ACC112 (cell line): Measurements from ENCODE around the gene PEA15.

Experiments
- H2AFZ ChIP-seq: fragments of 200-600 bp; sonication (generic); one replicate; pipeline ENCODE4 v1.6.0; 2017; ENCODE audit warnings: antibody characterized with exemption, low read length; ENCODE audit not compliant: unreplicated experiment
- H3K27ac ChIP-seq: fragments of 200-600 bp; sonication (generic); 2 replicates; pipeline ENCODE4 v1.5.1; 2014; ENCODE audit warnings: low read depth, mild to moderate bottlenecking, antibody characterized with exemption, low read length, moderate library complexity
- H3K27me3 ChIP-seq: fragments of 200-600 bp; sonication (generic); 2 replicates; pipeline ENCODE4 v1.6.1; 2014; ENCODE audit warnings: mild to moderate bottlenecking, antibody characterized with exemption, low read length, moderate library complexity, mixed read lengths; ENCODE audit not compliant: insufficient read depth
- H3K36me3 ChIP-seq: fragments of 200-600 bp; sonication (generic); 2 replicates; pipeline ENCODE4 v1.6.1; 2016; ENCODE audit warnings: mild to moderate bottlenecking, antibody characterized with exemption, low read length, moderate library complexity, mixed read lengths; ENCODE audit not compliant: insufficient read depth
- H3K4me1 ChIP-seq: fragments of 200-600 bp; sonication (generic); one replicate; pipeline ENCODE4 v1.6.1; 2016; ENCODE audit warnings: low read length, mixed read lengths; ENCODE audit not compliant: insufficient read depth, unreplicated experiment, control insufficient read depth
- H3K4me3 ChIP-seq: fragments of 200-600 bp; sonication (generic); 2 replicates; pipeline ENCODE4 v1.5.1; 2014; ENCODE audit warnings: mild to moderate bottlenecking, low read depth, low read length
- H3K79me2 ChIP-seq: fragments of 200-600 bp; sonication (generic); one replicate; pipeline ENCODE4 v1.6.0; 2016; ENCODE audit warnings: low read length; ENCODE audit not compliant: control insufficient read depth, unreplicated experiment, insufficient read depth

Gene PEA15

DNA sequence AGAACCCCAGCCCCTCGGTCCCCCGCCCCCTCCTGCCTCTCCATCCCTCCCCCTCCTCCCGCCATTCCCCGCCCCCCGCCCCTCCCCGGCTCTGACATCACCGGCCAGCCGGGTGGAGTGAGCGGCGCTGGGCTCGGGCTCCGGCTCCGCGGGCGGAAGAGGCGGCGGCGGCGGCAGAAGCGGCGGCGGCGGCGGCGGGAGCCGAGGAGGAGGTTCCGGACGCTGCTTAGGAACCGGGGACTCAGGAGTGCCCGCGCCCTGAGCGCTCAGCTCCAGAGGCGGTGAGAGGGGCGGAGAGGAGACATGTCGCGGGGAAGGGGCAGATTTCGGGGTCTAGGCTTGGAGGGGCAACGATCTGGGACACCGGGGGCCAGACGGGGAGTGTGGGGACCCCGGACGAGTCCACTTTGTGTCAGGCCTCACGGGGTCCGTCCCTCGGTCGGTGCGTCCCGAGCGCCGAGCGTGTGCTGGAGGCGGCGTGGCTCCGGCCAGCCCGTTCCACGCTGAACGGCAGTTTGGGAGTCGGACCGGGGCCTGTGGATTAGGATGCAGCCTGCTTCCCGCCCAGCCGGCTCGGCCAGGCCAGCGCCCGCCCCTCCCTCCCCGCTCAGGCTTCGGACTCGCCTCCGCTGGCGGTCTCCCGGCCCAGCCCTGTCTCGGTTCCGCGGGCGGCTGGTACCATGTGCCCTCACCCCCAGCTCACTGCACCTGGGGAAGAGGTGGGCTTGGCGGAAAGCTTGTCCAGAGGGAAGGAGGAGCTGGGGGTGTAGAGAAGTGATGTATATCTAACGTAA lies at the start of gene PEA15:
Gene PEA15 (plus strand): TSS at position 143 of the 794 bp plus-strand sequence. CDS start 6,161 bp downstream, outside the sequence.
- Histone ChIP-seq H3K4me3 (peak within 1 kb of the TSS; percentile 92), H3K27me3 (no peaks in the 10 kb centered on the region), H3K27ac (peak within 1 kb of the TSS; percentile 98), H3K79me2 (peaks cover 51% of the 10 kb centered on the region), H3K4me1 (peaks cover 45% of the 10 kb centered on the region), H3K36me3 (peaks cover 5% of the 10 kb centered on the region; the same call in 1 of the 2 replicates), H2AFZ (peak within 1 kb of the TSS; percentile 83)

DNA sequence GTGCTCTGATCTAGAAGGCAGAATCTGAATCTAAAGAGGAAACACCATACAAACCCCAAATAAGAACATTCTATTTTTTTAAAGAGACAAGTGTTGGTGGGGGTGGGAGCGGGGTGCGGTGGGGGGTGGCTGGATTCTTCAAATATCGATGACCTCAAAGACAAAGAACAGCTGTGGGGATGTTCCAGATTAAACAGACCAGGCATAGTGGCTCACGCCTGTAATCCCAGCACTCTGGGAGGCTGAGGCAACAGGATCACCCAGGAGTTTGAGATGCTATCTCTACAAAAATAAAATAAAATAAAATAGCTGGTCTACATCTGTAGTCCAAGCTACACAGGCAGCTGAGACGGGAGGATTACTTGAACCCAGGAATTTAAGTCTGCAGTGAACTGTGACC lies 48.8 kb upstream of the PEA15 start:
- Histone ChIP-seq H3K27me3 (no peaks in the 10 kb centered on the region), H3K36me3 (no peaks in the 10 kb centered on the region), H3K4me3 (no peak overlapping the region), H3K4me1 (no peaks in the 10 kb centered on the region), H3K79me2 (no peaks in the 10 kb centered on the region), H2AFZ (no peak overlapping the region), H3K27ac (no peak overlapping the region)

- no peaks in the 10 kb centered on the region for H3K79me2 ChIP-seq
- no peaks in the 10 kb centered on the region for H3K27me3 ChIP-seq
- no peaks in the 10 kb centered on the region for H3K36me3 ChIP-seq
- H3K4me3 ChIP-seq = no peak overlapping the region
- no peak overlapping the region for H3K27ac ChIP-seq
- no peaks in the 10 kb centered on the region for H3K4me1 ChIP-seq
- H2AFZ ChIP-seq = no peak overlapping the region
These were observed 48.0 kb upstream of the PEA15 start for GRCh38 chr1:160157174-160157573.

DNA sequence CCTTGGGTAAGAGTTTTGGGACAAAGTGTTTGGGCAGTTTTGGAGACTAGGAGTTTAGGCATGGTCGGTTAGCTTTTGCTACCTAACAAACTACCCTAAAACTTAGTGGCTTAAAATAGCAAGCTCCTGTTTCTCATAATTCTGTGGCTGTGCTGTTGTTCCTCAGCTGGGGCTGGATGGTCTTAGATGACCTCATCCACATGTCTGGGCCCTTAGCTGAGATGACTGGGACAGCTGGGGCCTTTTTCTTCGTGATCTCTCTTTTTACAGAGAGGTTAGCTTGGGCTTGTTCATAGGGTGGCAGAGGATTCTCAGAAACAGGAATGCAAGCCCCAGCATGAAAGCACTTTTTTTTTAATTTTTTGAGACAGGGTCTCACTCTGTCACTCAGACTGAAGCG lies 47.2 kb upstream of the PEA15 start:
- H3K27me3 ChIP-seq = no peaks in the 10 kb centered on the region
- no peaks in the 10 kb centered on the region for H3K79me2 ChIP-seq

DNA sequence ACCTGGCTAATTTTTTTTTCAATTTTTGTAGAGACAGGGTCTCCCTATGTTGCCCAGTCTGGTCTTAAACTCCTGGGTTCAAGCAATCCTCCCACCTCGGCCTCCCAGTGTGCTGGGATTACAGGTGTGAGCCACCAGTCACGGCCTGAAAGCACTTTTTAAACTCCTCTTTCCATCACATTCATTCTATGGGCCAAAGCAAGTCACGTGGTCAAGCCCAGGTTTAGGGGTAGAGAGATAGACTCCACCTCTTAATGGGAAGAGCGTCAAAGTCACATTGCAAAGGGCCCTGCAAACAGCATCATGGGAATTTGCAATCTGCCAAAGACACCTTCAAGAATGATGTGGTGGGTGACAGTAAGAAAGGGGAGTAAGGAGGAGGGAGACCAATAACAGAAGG lies 46.6 kb upstream of the PEA15 start:
- H3K4me1 ChIP-seq = no peaks in the 10 kb centered on the region
- H3K27me3 ChIP-seq = no peaks in the 10 kb centered on the region
- H3K79me2 ChIP-seq = no peaks in the 10 kb centered on the region
- no peaks in the 10 kb centered on the region for H3K36me3 ChIP-seq
- no peak overlapping the region for H3K4me3 ChIP-seq
- H3K27ac ChIP-seq = no peak overlapping the region
- no peak overlapping the region for H2AFZ ChIP-seq

More for the DNA sequence above, 47.2 kb upstream of the PEA15 start:
- H2AFZ ChIP-seq = no peak overlapping the region
- no peak overlapping the region for H3K27ac ChIP-seq
- no peaks in the 10 kb centered on the region for H3K4me1 ChIP-seq
- no peaks in the 10 kb centered on the region for H3K36me3 ChIP-seq
- no peak overlapping the region for H3K4me3 ChIP-seq

- H3K4me3 ChIP-seq = no peak overlapping the region
- H3K79me2 ChIP-seq = no peaks in the 10 kb centered on the region
- H3K27me3 ChIP-seq = 0 out of 2 replicates have a peak, but pooled peaks cover under 1% of the 10 kb centered on the region
- H3K36me3 ChIP-seq = no peaks in the 10 kb centered on the region
- no peaks in the 10 kb centered on the region for H3K4me1 ChIP-seq
- no peak overlapping the region for H2AFZ ChIP-seq
- no peak overlapping the region for H3K27ac ChIP-seq
These were observed 45.3 kb upstream of the PEA15 start for GRCh38 chr1:160159846-160160245.

DNA sequence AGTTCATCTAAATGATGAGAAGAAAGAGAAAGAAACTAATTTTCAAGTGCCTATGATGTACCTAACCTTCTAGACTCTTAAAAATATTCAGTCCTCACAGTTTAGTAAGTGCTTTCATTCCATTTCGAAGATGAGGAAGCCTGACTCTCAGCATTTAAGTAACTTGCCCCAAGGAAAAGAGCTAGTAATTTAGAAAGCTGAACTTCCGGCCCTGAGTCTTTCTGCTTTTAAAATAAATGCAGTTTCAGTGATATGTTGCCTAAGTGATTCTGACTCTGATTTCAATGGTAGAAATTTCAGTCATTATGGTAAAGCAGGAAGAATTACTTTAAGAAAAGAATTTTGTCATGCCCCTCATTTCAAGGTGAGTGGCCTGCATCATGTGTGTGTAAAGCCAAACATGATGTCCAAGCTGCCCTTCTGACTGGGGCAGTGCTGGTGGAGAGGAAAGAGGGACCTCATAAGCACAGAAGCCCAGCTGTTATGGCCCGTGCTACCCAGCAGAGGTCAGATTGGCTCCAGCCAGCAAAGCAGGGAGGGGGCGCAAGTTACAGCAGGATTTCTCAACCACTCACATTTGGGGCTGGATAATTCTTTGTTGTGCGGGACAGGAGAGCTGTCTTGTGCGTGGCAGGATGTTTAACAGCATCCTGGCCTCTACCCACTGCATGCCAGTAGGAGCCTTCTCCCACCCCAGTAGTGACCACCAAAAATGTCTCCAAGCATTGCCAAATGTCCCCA lies 43.0 kb upstream of the PEA15 start:
- H3K4me1 ChIP-seq = no peaks in the 10 kb centered on the region
- H3K4me3 ChIP-seq = no peak overlapping the region
- 0 out of 2 replicates have a peak, but pooled peaks cover 6% of the 10 kb centered on the region for H3K27me3 ChIP-seq
- no peak overlapping the region for H3K27ac ChIP-seq
- H3K79me2 ChIP-seq = no peaks in the 10 kb centered on the region
- H3K36me3 ChIP-seq = no peaks in the 10 kb centered on the region
- H2AFZ ChIP-seq = no peak overlapping the region

DNA sequence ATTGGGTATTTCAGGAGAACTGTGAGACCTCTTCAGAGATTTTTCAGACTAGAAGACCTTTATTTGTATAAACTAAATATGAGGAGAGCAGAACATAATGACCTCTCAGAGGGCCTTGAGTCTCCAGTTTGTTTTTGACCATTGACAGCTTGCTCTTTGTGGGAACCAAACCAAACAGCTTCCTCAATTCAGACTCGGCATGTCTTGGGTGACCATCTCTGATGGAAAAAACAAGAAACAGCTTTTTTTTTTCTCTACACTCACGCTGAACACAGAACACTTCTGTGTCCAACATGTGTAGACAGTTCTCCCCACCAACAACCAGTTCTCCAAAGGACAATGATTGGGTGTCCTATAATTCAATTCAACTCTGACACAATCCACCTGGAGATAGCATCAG lies 42.3 kb upstream of the PEA15 start:
- no peaks in the 10 kb centered on the region for H3K4me1 ChIP-seq
- H3K4me3 ChIP-seq = no peak overlapping the region
- H3K79me2 ChIP-seq = no peaks in the 10 kb centered on the region
- H3K36me3 ChIP-seq = no peaks in the 10 kb centered on the region
- H3K27ac ChIP-seq = no peak overlapping the region
- H3K27me3 ChIP-seq = 0 out of 2 replicates have a peak, but pooled peaks cover 6% of the 10 kb centered on the region
- no peak overlapping the region for H2AFZ ChIP-seq

DNA sequence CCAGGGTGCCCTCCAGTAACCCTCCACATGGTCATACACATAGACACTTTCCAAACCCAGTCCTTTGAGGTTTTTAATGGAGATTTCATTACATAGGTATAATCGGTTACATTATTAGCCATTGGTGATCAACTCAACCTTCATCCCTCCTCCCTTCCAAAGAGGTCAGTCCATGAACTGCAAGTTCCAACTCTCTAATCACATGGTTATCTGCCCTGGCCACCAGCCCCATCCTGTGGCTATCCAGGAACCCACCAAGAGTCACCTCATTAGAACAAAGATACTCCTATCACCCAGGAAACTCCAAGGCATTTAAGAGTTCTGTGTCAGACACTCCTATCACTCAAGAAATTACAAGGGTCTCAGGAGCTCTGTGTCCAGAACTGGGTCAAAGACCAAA lies 41.6 kb upstream of the PEA15 start:
- Histone ChIP-seq H3K4me1 (no peaks in the 10 kb centered on the region), H2AFZ (no peak overlapping the region), H3K4me3 (no peak overlapping the region), H3K36me3 (no peaks in the 10 kb centered on the region), H3K79me2 (no peaks in the 10 kb centered on the region), H3K27me3 (0 out of 2 replicates have a peak, but pooled peaks cover 6% of the 10 kb centered on the region), H3K27ac (no peak overlapping the region)

GRCh38 chr1:160164121-160164520 lies 41.1 kb upstream of the PEA15 start:
- no peak overlapping the region for H2AFZ ChIP-seq

More at GRCh38 chr1:160164121-160164520, 41.1 kb upstream of the PEA15 start:
- Histone ChIP-seq H3K27ac (no peak overlapping the region), H3K79me2 (no peaks in the 10 kb centered on the region), H3K4me3 (no peak overlapping the region), H3K36me3 (no peaks in the 10 kb centered on the region), H3K4me1 (no peaks in the 10 kb centered on the region), H3K27me3 (0 out of 2 replicates have a peak, but pooled peaks cover 6% of the 10 kb centered on the region)
